ENCODE data around the gene SPINK9.

The SPINK9 gene

GRCh38 chr5:148335259-148335658 is at the start of gene SPINK9:
Gene SPINK9 (plus strand): TSS chr5:148335559. CDS start chr5:148335614, 55 bp downstream.
- TF ChIP-seq EZH2phosphoT487 (IDR thresholded peaks at IDR 0.05; ENCODE audit: low read depth) = no peak
- no peak for TF ChIP-seq CTCF (IDR thresholded peaks at IDR 0.05; ENCODE audit: low read depth, low read length)

GRCh38 chr5:148290271-148291195 is 44.8 kb upstream of the SPINK9 start:
- Histone ChIP-seq H2AFZ (ENCODE audit: low read depth, low read length) (peak overlapping the region; percentile 18; the same call in 1 of the 2 replicates), H3K27me3 (ENCODE audit: low read depth, low read length) (peaks cover 4% of the 10 kb centered on the region; the same call in 1 of the 2 replicates), H3K4me2 (ENCODE audit: low read length) (no peak overlapping the region), H3K36me3 (replicated peaks; ENCODE audit: low read depth, low read length) (no peaks in the 10 kb centered on the region), H3K79me2 (ENCODE audit: low read length) (no peaks in the 10 kb centered on the region), H3K4me1 (ENCODE audit: low read length) (no peaks in the 10 kb centered on the region), H3K27ac (ENCODE audit: low read length) (no peak overlapping the region), H4K20me1 (ENCODE audit: insufficient read depth, low read length) (no peaks in the 10 kb centered on the region), H3K9me3 (ENCODE audit: insufficient read depth, low read length) (no peaks in the 10 kb centered on the region), H3K9ac (ENCODE audit: low read length) (no peak overlapping the region), H3K4me3 (ENCODE audit: low read length) (no peak overlapping the region)
- TF ChIP-seq EZH2phosphoT487 (IDR thresholded peaks at IDR 0.05; ENCODE audit: low read depth) (no peak), CTCF (IDR thresholded peaks at IDR 0.05; ENCODE audit: low read depth, low read length) (peak; percentile 59)

More at GRCh38 chr5:148335259-148335658, at the start of gene SPINK9:
- Histone ChIP-seq H3K79me2 (ENCODE audit: low read length) (no peaks in the 10 kb centered on the region), H3K9me3 (ENCODE audit: insufficient read depth, low read length) (no peaks in the 10 kb centered on the region), H3K27me3 (ENCODE audit: low read depth, low read length) (no peaks in the 10 kb centered on the region), H3K4me2 (ENCODE audit: low read length) (no peak within 1 kb of the TSS), H3K36me3 (replicated peaks; ENCODE audit: low read depth, low read length) (no peaks in the 10 kb centered on the region), H3K4me1 (ENCODE audit: low read length) (peaks cover 8% of the 10 kb centered on the region), H2AFZ (ENCODE audit: low read depth, low read length) (no peak within 1 kb of the TSS), H3K27ac (ENCODE audit: low read length) (no peak within 1 kb of the TSS), H3K4me3 (ENCODE audit: low read length) (no peak within 1 kb of the TSS), H3K9ac (ENCODE audit: low read length) (no peak within 1 kb of the TSS), H4K20me1 (ENCODE audit: insufficient read depth, low read length) (no peaks in the 10 kb centered on the region)

GRCh38 chr5:148297731-148298130 is 37.6 kb upstream of the SPINK9 start:
- Histone ChIP-seq H3K27me3 (ENCODE audit: low read depth, low read length) (no peaks in the 10 kb centered on the region), H3K4me2 (ENCODE audit: low read length) (no peak overlapping the region), H3K27ac (ENCODE audit: low read length) (no peak overlapping the region), H3K36me3 (replicated peaks; ENCODE audit: low read depth, low read length) (no peaks in the 10 kb centered on the region), H3K9me3 (ENCODE audit: insufficient read depth, low read length) (no peaks in the 10 kb centered on the region), H2AFZ (ENCODE audit: low read depth, low read length) (no peak overlapping the region), H3K4me3 (ENCODE audit: low read length) (no peak overlapping the region), H3K9ac (ENCODE audit: low read length) (no peak overlapping the region), H3K4me1 (ENCODE audit: low read length) (peaks cover 6% of the 10 kb centered on the region), H3K79me2 (ENCODE audit: low read length) (no peaks in the 10 kb centered on the region), H4K20me1 (ENCODE audit: insufficient read depth, low read length) (no peaks in the 10 kb centered on the region)
- TF ChIP-seq CTCF (IDR thresholded peaks at IDR 0.05; ENCODE audit: low read depth, low read length) (no peak), EZH2phosphoT487 (IDR thresholded peaks at IDR 0.05; ENCODE audit: low read depth) (no peak)

GRCh38 chr5:148306446-148306845 is 28.9 kb upstream of the SPINK9 start:
- H3K27ac ChIP-seq (ENCODE audit: low read length) = no peak overlapping the region
- no peak overlapping the region for H3K4me3 ChIP-seq (ENCODE audit: low read length)
- no peaks in the 10 kb centered on the region for H4K20me1 ChIP-seq (ENCODE audit: insufficient read depth, low read length)
- H3K9me3 ChIP-seq (ENCODE audit: insufficient read depth, low read length) = no peaks in the 10 kb centered on the region
- no peaks in the 10 kb centered on the region for H3K36me3 ChIP-seq (replicated peaks; ENCODE audit: low read depth, low read length)
- H2AFZ ChIP-seq (ENCODE audit: low read depth, low read length) = no peak overlapping the region
- H3K4me2 ChIP-seq (ENCODE audit: low read length) = no peak overlapping the region
- H3K79me2 ChIP-seq (ENCODE audit: low read length) = no peaks in the 10 kb centered on the region
- peaks cover 6% of the 10 kb centered on the region for H3K4me1 ChIP-seq (ENCODE audit: low read length)
- no peaks in the 10 kb centered on the region for H3K27me3 ChIP-seq (ENCODE audit: low read depth, low read length)
- H3K9ac ChIP-seq (ENCODE audit: low read length) = no peak overlapping the region
- TF ChIP-seq CTCF (IDR thresholded peaks at IDR 0.05; ENCODE audit: low read depth, low read length) (no peak), EZH2phosphoT487 (IDR thresholded peaks at IDR 0.05; ENCODE audit: low read depth) (no peak)
